ENCODE measurements around the gene BAIAP2. TPM values are rescaled to one million over a fixed set of nuclear protein-coding genes. Genes with fewer than 3 reads are reported as not detected.

The BAIAP2 gene
- total RNA-seq, 1 donor from 2014 or later: 27.9 TPM

DNA sequence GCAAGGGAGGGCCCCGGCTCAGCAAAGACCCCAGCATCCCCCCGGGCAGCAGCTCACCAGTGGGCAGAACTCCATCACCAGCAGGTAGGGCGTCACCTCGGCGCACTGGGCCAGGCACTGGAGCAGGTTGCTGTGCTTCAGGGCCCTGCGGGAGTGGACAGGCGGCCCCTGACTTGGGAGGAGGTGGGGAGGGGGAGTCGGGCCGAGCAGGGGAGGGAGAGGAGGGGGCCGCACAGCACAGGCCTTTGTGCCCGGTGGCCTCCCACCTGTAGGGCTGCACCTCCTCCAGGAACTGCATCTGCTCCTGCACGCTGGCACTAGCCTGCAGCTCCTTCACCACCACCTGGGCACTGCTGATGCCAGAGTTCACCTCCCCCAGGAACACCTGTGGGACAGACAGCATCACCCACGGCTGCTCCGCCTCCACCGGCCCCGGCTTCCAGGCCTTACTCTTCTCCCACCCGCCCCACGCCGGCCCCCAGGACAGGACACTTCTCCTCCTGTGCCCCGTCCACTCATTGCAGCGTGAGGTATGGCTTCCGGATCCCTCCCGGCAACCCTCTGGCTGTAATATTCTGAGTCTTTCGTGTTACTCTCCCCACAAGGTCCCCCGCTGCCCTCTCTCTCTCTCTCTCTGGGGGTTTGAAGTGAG is 92.7 kb downstream of the BAIAP2 start:
- no peak for DNase-seq
- Histone ChIP-seq H3K9me3 (replicated peaks) (no peaks in the 10 kb centered on the region), H3K36me3 (no peaks in the 10 kb centered on the region), H3K4me1 (peaks cover 18% of the 10 kb centered on the region), H3K27me3 (ENCODE audit: low read depth) (peaks cover 13% of the 10 kb centered on the region), H3K4me3 (peak overlapping the region; percentile 32), H3K27ac (replicated peaks) (no peak overlapping the region)
- TF ChIP-seq CTCF (IDR thresholded peaks at IDR 0.05; ENCODE audit: borderline replicate concordance): no peak
- intact Hi-C loops (cut with micrococcal nuclease): no loop called here

DNA sequence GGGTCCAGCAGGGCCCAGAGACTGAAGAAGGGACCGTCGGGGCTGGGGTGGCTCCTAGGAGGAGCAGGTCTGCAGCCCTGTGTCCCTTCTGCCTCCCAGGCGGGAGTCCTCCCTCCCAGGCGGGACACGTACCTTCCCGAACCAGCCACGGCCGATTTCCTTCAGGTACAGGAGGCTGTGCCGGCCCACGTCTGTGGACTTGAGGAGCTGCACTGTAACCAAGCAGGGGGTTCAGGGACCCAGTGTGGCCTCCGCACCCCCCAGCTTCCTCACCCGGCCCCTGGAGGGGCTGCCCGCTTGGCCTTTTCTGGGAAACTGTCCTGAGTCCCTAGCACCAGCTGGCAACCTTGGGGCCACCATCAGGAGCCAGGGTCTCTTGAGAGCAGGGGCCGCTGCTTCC is 93.4 kb downstream of the BAIAP2 start:
- Histone ChIP-seq H3K27ac (replicated peaks) (peak overlapping the region; percentile 19), H3K27me3 (ENCODE audit: low read depth) (peaks cover 6% of the 10 kb centered on the region), H3K36me3 (no peaks in the 10 kb centered on the region), H3K4me3 (peak overlapping the region; percentile 32), H3K9me3 (replicated peaks) (no peaks in the 10 kb centered on the region), H3K4me1 (peaks cover 18% of the 10 kb centered on the region)
- no peak for DNase-seq
- no peak for TF ChIP-seq CTCF (IDR thresholded peaks at IDR 0.05; ENCODE audit: borderline replicate concordance)
- intact Hi-C loops (cut with micrococcal nuclease): no loop called here

DNA sequence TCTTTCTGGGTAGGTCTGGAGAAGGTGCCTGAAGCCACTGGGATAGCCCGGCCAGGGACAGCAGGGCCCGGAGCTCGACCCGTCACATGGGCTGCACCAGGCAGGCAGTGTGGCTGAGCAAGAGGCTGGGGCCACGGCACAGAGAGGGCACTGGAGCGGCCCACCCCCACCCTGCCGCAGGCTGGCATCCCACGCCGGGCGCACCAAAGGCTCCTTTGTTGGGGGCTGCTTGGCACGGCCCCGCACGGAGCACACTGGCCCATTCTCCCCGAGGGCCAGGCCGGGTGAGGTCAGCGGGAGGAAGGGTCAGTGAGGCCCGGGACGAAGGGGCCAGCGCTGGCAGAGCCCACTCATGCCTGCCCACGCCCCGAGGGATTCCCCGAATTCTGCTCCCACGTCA is 93.8 kb downstream of the BAIAP2 start:
- Histone ChIP-seq H3K4me3 (peak overlapping the region; percentile 32), H3K27ac (replicated peaks) (no peak overlapping the region), H3K9me3 (replicated peaks) (no peaks in the 10 kb centered on the region), H3K27me3 (ENCODE audit: low read depth) (peaks cover 6% of the 10 kb centered on the region), H3K36me3 (no peaks in the 10 kb centered on the region), H3K4me1 (peaks cover 18% of the 10 kb centered on the region)
- intact Hi-C loops (cut with micrococcal nuclease): no loop called here
- DNase-seq: no peak
- no peak for TF ChIP-seq CTCF (IDR thresholded peaks at IDR 0.05; ENCODE audit: borderline replicate concordance)

DNA sequence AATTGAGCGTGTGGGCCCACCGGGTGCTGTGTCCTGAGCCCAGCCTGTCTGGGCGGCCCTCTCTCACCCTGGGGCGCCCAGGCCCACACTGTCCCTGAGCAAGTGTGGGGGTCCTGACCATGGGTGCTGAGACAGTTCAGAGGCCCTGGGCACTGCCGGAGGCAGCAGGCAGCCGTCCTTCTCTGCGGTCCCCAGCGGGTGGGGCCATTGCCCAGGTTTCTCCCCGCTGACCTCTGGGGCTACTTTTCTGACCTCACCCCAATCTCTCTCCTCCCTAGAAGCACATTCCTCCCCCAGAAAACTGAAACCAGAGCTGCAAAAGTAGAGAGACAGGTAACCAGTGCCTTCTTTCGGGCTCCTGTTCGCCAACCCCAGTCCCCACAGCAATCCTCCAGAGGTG is 94.3 kb downstream of the BAIAP2 start:
- intact Hi-C loops (cut with micrococcal nuclease): no loop called here
- Histone ChIP-seq H3K36me3 (no peaks in the 10 kb centered on the region), H3K4me1 (peaks cover 18% of the 10 kb centered on the region), H3K9me3 (replicated peaks) (no peaks in the 10 kb centered on the region), H3K27me3 (ENCODE audit: low read depth) (peaks cover 2% of the 10 kb centered on the region), H3K27ac (replicated peaks) (no peak overlapping the region), H3K4me3 (no peak overlapping the region)
- TF ChIP-seq CTCF (IDR thresholded peaks at IDR 0.05; ENCODE audit: borderline replicate concordance): no peak
- DNase-seq: no peak

DNA sequence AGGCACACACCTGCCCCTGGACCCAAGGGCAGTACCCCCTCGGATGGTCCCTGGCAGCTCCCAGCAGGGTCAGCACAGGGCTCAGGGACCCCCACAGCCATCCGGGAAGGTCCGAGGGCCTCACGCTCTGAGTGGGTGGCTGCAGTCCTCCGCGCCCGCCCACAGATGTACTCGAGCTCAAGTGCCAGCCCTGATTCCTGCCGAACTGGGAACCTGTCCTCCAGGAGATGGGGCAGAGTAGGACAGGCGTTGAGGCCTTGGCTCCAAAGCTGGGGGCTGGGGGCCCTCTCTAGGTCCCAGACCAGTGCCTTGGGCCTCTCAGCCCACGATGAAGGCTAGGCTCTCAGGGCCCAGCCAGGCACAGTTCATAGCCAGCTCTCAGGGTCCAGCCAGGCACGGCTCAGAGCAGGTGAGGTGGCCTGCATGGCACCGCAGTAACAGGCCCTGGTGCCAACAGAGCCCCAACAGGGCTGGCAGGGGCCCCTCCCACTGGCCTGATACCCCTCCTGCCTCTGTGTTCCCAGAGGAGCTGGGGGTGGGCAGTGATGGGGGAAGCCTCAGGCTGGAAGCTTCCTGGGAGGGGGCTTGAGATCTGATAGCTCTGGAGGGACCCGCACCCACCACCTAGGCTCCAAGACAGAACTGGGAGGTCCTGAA is 94.9 kb downstream of the BAIAP2 start:
- H3K27ac ChIP-seq (replicated peaks): no peak overlapping the region
- H3K27me3 ChIP-seq (ENCODE audit: low read depth): no peaks in the 10 kb centered on the region
- H3K9me3 ChIP-seq (replicated peaks): no peaks in the 10 kb centered on the region
- no peak overlapping the region for H3K4me3 ChIP-seq
- no peak for TF ChIP-seq CTCF (IDR thresholded peaks at IDR 0.05; ENCODE audit: borderline replicate concordance)
- no peaks in the 10 kb centered on the region for H3K36me3 ChIP-seq
- no peak for DNase-seq
- intact Hi-C loops (cut with micrococcal nuclease): no loop called here
- H3K4me1 ChIP-seq: peaks cover 18% of the 10 kb centered on the region

Data from left ventricle myocardium inferior (tissue), 1 donor.